Measurements from ENCODE around the gene ARHGAP9. TPM values are rescaled to one million over a fixed set of nuclear protein-coding genes. Genes with fewer than 3 reads are reported as not detected.
"Not testable (repeated sequence)": the region's sequence is repeated elsewhere in the genome, so short reads cannot be mapped to it uniquely, and the experiment has no call there.

ARHGAP9 gene
- total and polyA plus RNA-seq, 2 donors from 2014 or later: 3.8 to 18.1 TPM

GRCh38 chr12:57519796-57520052 lies 40.1 kb upstream of the ARHGAP9 start:
- TF ChIP-seq CTCF (IDR thresholded peaks at IDR 0.05; ENCODE audit: borderline replicate concordance, extremely low read depth, insufficient read depth): no peak

GRCh38 chr12:57518920-57519795 lies 39.5 kb upstream of the ARHGAP9 start:
- Histone ChIP-seq H3K4me3 (ENCODE audit: low read length in 3 of 3) (peak overlapping the region; percentile 91 to 99 (median 99)), H3K27me3 (ENCODE audit: control insufficient read depth, insufficient read depth, low read length) (no peaks in the 10 kb centered on the region), H3K4me1 (ENCODE audit: control insufficient read depth in 2 of 3, insufficient read depth in 2 of 3, low read depth in 1 of 3, low read length in 3 of 3) (peaks cover 7 to 30% (median 28%) of the 10 kb centered on the region in 3 donors), H3K9me3 (ENCODE audit: control insufficient read depth in 2 of 3, insufficient read depth in 1 of 3, low read length in 3 of 3) (no peaks in the 10 kb centered on the region), H3K9ac (ENCODE audit: low read length in 3 of 3) (peak overlapping the region; percentile 95 to 100 (median 99)), H3K36me3 (ENCODE audit: control insufficient read depth in 2 of 3, insufficient read depth in 3 of 3, low read length in 3 of 3) (peaks cover 11 to 33% (median 32%) of the 10 kb centered on the region in 3 donors), H3K27ac (ENCODE audit: low read depth in 2 of 2, low read length in 2 of 2) (peak overlapping the region; percentile 98 to 99)
- FAIRE-seq: no peak
- intact Hi-C loops (cut with DNase I): no loop called here
- no peak for TF ChIP-seq CTCF (IDR thresholded peaks at IDR 0.05; ENCODE audit: borderline replicate concordance, extremely low read depth, insufficient read depth)
- DNase-seq: peak in 1 of 5 donors; percentile 83

More at GRCh38 chr12:57519796-57520052, 40.1 kb upstream of the ARHGAP9 start:
- Histone ChIP-seq H3K27me3 (ENCODE audit: control insufficient read depth, insufficient read depth, low read length) (no peaks in the 10 kb centered on the region), H3K4me3 (ENCODE audit: low read length in 3 of 3) (peak overlapping the region; percentile 91 to 99 (median 99)), H3K27ac (ENCODE audit: low read depth in 2 of 2, low read length in 2 of 2) (peak overlapping the region; percentile 98 to 99), H3K9me3 (ENCODE audit: control insufficient read depth in 2 of 3, insufficient read depth in 1 of 3, low read length in 3 of 3) (no peaks in the 10 kb centered on the region), H3K36me3 (ENCODE audit: control insufficient read depth in 2 of 3, insufficient read depth in 3 of 3, low read length in 3 of 3) (peaks cover 11 to 34% (median 28%) of the 10 kb centered on the region in 3 donors), H3K4me1 (ENCODE audit: control insufficient read depth in 2 of 3, insufficient read depth in 2 of 3, low read depth in 1 of 3, low read length in 3 of 3) (peaks cover 7 to 35% (median 32%) of the 10 kb centered on the region in 3 donors), H3K9ac (ENCODE audit: low read length in 3 of 3) (peak overlapping the region; percentile 95 to 100 (median 99))
- DNase-seq: peak in 4 of 5 donors; percentile 54 to 83 (median 64)
- FAIRE-seq: no peak
- intact Hi-C loops (cut with DNase I): no loop called here

GRCh38 chr12:57518176-57518919 lies 38.7 kb upstream of the ARHGAP9 start:
- intact Hi-C loops (cut with DNase I): no loop called here
- Histone ChIP-seq H3K4me3 (ENCODE audit: low read length in 3 of 3) (peak overlapping the region in 2 of 3 donors; percentile 91 to 99), H3K4me1 (ENCODE audit: control insufficient read depth in 2 of 3, insufficient read depth in 2 of 3, low read depth in 1 of 3, low read length in 3 of 3) (peaks cover 7 to 24% (median 20%) of the 10 kb centered on the region in 3 donors), H3K9me3 (ENCODE audit: control insufficient read depth in 2 of 3, insufficient read depth in 1 of 3, low read length in 3 of 3) (no peaks in the 10 kb centered on the region), H3K27me3 (ENCODE audit: control insufficient read depth, insufficient read depth, low read length) (no peaks in the 10 kb centered on the region), H3K9ac (ENCODE audit: low read length in 3 of 3) (peak overlapping the region in 2 of 3 donors; percentile 72 to 95), H3K27ac (ENCODE audit: low read depth in 2 of 2, low read length in 2 of 2) (peak overlapping the region; percentile 98 to 99), H3K36me3 (ENCODE audit: control insufficient read depth in 2 of 3, insufficient read depth in 3 of 3, low read length in 3 of 3) (peaks cover 11 to 37% (median 32%) of the 10 kb centered on the region in 3 donors)
- FAIRE-seq (no peak), DNase-seq (no peak)
- no peak for TF ChIP-seq CTCF (IDR thresholded peaks at IDR 0.05; ENCODE audit: borderline replicate concordance, extremely low read depth, insufficient read depth)

- DNase-seq; FAIRE-seq; intact Hi-C loops (cut with DNase I); H3K27me3 ChIP-seq (ENCODE audit: control insufficient read depth, insufficient read depth, low read length); H3K9me3 ChIP-seq (ENCODE audit: control insufficient read depth in 2 of 3, insufficient read depth in 1 of 3, low read length in 3 of 3): not testable (repeated sequence)
- Histone ChIP-seq H3K4me1 (ENCODE audit: control insufficient read depth in 2 of 3, insufficient read depth in 2 of 3, low read depth in 1 of 3, low read length in 3 of 3) (peaks cover 7 to 24% (median 20%) of the 10 kb centered on the region in 3 donors), H3K4me3 (ENCODE audit: low read length in 3 of 3) (peak overlapping the region in 2 of 3 donors; percentile 91 to 99), H3K27ac (ENCODE audit: low read depth in 2 of 2, low read length in 2 of 2) (peak overlapping the region; percentile 73 to 99), H3K36me3 (ENCODE audit: control insufficient read depth in 2 of 3, insufficient read depth in 3 of 3, low read length in 3 of 3) (peaks cover 13 to 43% (median 35%) of the 10 kb centered on the region in 3 donors), H3K9ac (ENCODE audit: low read length in 3 of 3) (peak overlapping the region in 2 of 3 donors; percentile 72 to 95)
Observed at GRCh38 chr12:57517718-57518117, 38.1 kb upstream of the ARHGAP9 start.
